ENCODE measurements around the gene WWOX.

WWOX gene

DNA sequence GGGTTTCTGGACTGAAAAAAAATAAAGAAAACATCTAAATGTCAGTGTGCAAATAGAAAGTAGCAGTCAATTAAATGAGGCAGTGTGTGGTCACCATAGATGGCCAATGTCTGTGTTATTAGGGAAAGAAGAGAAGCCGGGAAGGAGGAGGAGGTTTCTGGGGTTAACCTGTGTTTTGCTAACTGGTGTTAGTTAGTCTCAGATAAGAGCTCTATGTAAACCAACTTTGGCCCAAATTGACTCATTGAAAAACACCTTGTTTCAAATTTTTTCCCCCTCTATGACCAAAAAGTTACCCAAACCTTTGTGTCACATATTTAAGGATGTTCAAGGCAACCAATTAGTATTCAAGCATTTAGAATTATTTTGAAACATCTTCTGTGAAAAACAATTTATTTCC, 970.2 kb downstream of the WWOX start:
- no peak for DNase-seq (ENCODE audit: low read depth in 1 of 2, low spot score in 1 of 2)

DNA sequence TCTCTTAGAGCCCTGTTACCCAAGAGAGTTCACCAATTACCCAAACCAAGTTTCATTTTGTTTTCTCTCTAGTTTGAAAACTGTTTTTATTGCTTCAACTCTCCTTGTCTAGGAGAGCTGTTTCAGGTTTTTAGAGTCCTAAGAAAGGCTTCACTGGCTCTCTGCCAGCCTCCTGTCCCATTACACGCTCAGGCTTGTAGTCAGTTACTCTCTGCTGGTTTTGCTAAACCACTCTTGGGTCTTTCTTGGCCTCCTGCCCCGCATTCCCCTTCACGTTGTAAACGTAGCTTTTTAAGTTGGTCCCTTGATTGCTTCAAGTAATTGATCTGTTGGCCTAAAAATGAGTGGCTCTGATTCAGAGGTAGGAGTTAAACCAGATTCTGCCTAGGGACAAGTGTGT, 972.0 kb downstream of the WWOX start:
- DNase-seq (ENCODE audit: low read depth in 1 of 2, low spot score in 1 of 2) = no peak

DNA sequence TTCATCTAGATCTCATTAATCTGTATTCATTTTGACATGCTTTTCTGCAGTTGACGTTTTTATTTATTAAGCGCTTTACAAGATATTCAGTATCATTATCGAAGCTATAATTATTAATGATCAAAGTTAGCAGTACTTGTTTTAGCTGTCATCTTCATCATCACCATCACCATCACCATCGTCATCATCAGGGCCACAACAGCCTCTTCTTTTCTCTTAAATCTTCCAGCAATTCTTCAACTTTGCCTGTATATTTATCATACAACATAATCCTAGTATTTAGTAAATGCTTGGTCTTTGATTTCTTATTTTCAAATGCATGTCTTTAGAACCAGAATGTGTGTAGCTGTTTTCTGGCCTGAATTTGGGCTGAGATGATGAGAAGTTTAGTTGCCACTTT, 973.1 kb downstream of the WWOX start:
- no peak for DNase-seq (ENCODE audit: low read depth in 1 of 2, low spot score in 1 of 2)

DNA sequence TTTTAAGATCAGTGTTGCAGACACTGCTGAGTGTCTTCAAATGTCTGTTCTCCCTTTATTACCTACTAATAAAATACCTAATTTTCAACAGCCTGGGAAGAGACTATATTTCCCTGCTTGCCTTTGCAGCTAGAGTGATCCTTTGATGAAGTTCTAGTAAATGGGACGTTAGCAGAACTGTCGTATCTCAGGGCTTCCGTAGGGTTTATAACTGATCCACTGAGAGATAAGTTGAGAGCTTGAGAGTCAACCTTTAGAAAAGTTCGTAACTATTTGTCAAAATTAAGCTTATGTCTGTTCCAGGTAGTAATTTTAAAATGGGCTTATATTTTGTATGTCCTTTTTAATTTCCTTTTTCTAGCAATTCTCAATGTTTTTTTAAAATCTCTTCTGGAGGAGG, 974.1 kb downstream of the WWOX start:
- DNase-seq (ENCODE audit: low read depth in 1 of 2, low spot score in 1 of 2) = no peak

DNA sequence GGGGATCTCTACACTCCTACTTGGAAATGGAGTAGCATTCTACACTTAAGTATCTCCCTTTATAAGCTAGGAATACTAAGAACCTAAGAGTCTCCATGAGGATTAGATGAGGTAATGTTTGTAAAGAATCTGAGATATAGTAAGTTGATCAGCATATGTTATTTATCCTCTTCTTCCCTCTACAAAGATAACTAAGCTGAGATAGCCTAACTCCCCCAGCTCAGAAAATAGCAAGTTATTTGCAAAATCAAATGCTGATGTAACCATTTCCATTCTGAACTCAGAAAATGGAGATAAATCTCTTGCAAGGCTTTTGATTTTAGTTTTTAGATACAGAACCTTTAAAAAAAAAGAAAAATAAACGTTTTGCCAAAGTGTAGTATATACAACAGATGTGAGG, 975.1 kb downstream of the WWOX start:
- no peak for DNase-seq (ENCODE audit: low read depth in 1 of 2, low spot score in 1 of 2)

DNA sequence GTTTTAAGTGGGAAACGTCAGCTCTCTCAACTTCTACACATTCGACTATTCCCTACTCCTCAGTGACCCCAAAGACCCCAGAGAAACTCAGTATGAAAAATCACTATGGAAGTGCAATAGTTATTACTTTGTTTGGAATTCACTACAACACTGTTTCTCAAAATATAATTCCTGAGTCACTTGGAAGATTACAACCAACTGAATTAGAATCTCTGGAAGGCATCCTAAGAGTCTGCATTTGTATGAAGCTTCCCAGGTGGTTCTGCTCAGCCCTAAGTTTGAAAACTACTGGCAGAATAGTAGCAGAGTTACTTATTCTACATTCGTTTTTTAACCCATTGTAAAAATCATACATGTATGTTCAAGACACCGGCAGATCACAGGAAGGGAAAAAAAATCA, 975.5 kb downstream of the WWOX start:
- no peak for DNase-seq (ENCODE audit: low read depth in 1 of 2, low spot score in 1 of 2)

DNA sequence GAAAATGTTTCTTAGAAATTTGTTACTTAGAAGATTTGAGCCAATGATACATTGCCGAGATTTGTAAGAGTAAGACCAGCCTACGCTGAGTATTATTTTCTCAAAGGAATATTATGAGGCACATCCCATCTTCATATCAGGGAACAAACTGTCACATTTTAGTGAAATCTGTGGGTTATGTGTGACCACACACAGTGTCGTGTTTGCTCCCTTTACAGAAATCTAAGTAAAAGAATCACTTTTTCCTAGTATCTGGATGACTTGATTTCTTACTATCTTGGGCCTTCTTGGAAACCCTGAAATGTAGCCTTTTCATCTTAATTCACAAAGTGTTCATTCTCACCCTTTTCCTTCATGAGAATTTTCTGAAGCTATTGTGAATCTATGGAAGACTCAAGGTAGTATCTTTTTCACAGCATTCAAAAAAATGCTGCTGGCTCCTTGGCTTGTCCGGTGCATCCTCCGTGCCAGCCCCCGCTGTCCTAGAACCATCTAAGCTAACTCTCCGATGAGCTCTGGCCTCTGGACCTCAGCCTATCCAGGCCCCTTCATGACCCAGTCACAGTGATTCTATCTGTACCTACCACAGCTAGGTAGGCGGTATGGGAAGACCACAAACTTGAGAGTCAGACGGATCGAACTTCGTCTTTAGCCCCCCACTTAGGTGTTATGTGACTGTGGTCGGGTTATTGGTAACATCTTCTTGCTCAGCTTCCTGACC, 976.8 kb downstream of the WWOX start:
- DNase-seq (ENCODE audit: low read depth in 1 of 2, low spot score in 1 of 2) = no peak

DNA sequence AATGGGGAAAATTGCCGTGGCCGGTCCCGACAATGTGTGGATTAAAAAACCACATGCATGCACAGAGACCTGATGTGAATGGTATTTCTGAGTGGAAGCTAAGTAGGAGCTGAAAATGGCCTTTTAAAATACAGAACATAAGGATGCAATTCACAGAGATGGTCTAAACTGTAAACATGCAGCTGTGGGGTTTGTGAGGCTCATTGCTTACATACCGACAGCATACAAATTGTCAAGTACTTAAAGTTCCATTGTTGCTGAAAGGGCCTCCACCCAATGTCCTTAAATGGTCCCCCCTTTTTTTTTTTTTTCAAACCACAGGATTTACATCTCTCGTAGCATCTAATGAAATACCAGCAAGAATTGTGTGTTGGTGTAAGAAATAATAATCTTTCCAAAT, 977.9 kb downstream of the WWOX start:
- no peak for DNase-seq (ENCODE audit: low read depth in 1 of 2, low spot score in 1 of 2)

DNA sequence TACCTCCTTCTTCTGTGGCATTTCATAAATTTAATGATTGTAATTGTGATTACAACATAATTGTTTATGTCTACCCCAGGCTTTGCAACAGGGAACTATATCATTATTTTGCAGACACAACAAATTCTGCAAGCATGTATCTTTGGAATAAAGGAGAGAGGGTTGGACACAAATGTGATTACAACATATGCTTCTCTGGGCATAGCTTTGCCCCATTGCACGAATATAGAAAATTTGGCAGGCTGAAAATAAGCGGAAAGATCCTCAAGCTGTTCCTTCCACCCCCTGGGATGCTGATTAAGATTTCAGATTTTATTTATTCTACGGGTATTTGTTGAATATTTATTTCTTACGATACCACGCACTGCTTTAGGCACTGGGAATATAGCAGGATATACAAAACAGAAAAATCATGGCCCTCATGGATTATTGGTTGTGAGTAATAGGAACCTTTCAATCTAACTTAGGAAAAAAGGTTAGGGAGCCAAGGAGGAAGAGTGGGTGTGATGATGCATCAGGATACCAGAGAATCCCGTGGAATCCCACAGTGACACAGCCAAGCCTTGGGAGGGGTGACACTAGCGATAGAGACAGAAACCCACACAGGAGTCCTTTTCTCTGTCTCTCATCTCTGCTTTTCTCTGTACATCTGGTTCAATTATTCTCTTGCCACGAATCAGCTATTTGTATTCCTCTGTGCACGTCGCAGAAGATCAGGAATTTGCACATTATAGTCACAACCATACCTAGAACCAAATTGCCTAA, 980.4 kb downstream of the WWOX start:
- no peak for DNase-seq (ENCODE audit: low read depth in 1 of 2, low spot score in 1 of 2)

DNA sequence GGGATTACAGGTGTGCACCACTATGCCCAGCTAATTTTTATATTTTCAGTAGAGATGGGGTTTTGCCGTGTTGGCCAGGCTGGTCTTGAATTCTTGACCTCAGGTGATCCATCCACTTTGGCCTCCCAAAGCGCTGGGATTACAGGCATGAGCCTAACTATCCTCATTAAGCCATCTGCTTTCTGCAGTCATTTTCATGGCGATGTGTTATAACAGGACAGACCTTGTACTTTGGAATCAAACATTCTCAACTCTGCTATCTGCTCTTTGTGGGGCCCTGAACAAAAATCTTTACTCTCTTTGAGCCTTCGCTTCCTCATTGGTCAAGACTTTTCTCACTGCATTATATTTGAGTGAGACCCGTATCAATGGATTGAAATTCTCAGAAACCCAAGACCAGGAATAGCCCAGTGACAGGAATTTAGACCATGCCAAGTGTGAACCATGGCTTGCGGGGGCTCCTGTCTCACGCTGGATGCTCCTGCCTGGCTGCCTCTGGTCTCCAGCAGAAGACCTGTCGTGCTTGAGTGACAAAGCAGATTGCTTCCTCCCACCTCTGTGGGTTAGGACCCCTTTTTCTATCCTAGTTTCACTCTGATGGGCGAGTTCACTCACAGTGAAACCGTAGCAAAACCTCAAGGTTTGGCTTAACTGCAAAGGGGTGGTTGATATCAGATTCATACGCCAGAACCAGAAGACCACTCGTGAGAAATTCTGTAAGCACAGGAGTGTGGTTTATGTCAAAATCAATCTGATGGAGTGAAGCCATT, 982.0 kb downstream of the WWOX start:
- DNase-seq (ENCODE audit: low read depth in 1 of 2, low spot score in 1 of 2) = no peak

DNA sequence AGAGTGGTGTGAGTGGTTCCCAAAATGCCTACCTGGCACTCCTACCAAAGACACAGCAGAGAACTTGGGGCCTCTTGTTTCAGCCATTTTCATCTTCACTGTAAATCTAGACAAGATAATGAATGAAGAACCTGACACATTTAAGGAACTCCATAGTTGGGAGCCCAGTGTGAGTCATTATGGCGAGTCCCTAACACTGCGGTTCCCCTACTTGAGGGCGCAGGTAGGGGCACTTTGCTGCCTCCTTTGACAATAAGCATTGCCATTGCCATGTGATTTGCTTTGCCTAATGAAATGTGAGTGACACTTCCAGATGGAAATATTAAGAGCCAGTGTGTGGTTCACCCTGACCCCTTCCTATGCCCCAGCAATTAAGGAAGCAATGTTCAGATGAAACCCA, 983.5 kb downstream of the WWOX start:
- DNase-seq (ENCODE audit: low read depth in 1 of 2, low spot score in 1 of 2) = no peak

DNA sequence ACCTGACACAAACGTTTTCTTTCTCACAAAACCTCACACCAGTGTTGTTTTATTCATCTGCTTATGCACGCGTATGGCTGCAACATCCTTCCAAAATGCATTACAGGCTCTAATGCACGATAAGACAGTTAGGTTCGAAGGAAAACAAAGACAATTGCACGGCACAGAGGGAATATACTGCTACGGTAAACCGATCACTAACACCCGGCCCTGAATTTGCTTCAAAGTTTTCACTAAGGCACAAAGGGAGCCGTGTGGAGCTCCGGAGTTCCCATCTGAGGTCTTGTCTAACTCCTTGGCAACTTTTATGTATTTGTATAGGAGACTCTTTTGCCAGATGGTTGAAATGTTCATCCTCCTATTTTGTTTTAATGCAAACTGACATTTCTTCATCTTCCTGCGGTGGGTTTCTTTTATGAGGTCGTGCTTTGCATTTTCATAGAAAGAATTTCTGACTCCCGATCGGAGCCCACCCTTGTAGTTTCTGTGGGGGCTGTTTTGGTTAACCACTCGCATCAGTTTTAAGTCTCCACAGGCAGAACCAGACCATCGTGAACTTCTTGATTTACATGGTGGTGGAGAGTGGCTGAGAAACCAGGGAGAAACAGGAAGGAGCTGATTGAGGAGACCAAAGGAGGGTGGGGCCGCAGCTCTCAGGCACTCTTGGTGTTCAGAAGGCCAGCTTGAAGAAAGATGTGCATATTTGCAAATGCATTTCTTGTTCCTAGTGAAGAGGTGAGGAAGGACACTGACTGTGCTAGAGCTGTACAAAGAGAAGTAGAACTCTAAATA, 984.2 kb downstream of the WWOX start:
- DNase-seq (ENCODE audit: low read depth in 1 of 2, low spot score in 1 of 2) = no peak

DNA sequence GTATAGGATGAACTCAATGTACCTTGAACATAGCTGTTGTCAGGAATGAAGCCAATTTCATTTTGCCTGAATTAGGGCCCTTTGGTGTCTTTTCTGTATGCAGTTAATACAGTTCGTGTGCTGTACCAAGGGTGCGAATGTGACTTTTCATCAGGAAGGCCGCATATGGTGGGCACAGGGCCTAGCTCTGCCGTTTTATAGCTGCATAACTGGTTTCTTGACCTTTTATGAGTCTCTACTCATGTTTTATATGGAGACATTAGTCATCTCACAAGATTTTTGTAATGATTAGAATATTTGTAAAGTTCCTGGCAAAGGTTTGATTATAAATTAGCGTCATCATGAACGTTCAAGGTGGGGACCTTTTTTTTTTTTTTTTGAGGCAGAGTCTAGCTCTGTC, 989.5 kb downstream of the WWOX start:
- DNase-seq (ENCODE audit: low read depth in 1 of 2, low spot score in 1 of 2) = no peak

DNA sequence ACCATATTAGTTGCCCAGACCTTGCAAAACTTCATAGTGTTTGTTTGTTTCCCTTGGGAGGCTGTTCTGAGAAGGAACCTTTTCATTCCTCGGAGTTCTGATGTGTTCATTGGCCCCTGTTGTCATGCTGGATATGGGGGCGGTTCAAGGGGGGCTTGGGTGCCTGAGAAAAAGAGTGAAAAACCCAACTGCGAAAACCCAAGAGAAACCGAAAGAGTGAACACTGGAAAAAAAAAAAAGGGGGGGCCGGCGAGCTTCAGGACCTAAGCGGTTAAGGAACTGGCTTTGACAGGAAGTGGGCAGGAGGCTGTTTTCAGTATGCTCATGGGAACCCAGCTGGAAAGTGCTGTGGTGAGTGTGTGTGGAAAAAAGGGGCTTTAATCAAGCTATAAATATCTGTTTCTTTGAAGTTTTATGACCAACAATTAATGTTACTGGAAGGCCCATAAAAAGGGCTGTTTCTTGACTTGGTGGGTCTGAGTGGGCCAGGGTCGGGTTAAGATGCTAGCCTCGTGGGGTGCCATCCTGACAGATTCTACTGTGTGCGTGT, 990.4 kb downstream of the WWOX start:
- DNase-seq (ENCODE audit: low read depth in 1 of 2, low spot score in 1 of 2) = peak in 1 of 2 donors; percentile 29

DNA sequence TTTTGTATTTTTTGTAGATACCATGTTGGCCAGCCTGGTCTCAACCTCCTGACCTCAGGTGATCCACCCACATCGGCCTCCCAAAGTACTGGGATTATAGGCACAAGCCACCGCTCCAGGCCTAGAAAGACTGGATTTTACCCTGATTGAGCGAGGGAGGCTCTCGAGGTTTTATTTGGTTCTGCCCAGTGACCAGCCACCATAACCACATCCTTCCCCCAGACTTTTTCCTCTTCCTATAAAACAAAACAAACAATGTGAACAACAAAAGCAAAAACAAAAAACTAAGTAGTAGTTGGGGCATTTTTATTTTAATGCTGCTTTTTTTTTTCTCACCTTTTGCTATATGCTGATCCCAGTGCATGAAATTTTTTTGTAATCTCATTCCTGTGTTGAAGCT, 991.5 kb downstream of the WWOX start:
- DNase-seq (ENCODE audit: low read depth in 1 of 2, low spot score in 1 of 2) = no peak

DNA sequence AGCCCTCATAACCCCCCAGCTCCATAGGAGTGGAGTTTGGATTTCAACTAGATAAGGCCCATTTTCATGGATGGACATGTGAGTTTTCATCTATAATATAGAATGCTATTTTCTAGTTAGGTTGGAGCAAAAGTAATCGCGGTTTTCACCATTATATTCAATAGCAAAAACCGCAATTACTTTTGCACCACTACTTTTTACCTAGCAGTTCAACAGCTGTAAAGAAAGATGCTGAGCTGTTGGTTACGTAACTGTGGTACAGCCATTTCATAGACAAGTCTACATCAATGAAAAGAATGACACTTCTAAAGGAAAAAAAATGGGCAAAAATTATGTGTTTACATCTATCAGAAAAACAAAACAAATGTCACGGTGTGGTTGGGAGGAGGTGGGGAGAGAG, 993.4 kb downstream of the WWOX start:
- DNase-seq (ENCODE audit: low read depth in 1 of 2, low spot score in 1 of 2) = no peak

DNA sequence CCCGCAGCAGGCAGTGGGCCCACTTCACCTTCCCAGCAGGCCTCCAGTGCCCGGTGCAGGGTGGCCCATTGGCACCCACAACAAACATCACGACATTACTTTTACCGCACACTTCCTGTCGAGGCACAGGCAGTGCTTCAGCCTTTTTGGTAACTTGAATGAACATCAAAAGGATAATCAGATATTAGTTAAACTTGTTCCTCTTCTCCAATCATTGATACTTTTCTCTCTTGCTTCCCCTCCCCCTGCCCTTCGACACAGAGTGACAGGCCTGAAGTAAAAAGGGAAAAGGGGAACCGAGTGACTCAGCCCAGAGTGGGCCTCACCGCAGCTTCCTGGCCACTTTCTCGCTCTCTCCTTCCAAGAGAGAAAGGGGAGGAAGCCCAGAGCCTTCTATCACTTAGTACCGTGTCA, 994.1 kb downstream of the WWOX start:
- peak in 1 of 2 donors; percentile 8 for DNase-seq (ENCODE audit: low read depth in 1 of 2, low spot score in 1 of 2)

DNA sequence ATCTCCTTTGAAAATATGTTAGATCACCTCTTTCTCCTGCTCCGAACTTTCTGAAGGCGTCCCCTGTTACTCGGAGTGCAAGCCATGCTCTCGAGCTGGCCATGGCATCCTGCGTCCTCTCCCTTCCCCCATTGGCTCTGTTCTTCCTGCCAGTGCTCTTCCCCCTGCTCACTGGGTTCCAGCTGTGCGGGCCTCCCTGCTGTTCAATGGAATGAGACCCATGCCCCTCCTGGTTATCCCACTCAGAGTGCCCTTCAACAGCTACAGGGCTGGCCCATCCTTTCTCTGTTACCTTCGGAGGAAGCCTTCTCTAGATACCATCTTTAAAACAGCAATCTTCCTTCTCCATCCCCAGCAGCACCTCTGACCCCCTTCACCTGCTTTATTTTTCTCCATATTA, 996.8 kb downstream of the WWOX start:
- DNase-seq (ENCODE audit: low read depth in 1 of 2, low spot score in 1 of 2) = no peak

DNA sequence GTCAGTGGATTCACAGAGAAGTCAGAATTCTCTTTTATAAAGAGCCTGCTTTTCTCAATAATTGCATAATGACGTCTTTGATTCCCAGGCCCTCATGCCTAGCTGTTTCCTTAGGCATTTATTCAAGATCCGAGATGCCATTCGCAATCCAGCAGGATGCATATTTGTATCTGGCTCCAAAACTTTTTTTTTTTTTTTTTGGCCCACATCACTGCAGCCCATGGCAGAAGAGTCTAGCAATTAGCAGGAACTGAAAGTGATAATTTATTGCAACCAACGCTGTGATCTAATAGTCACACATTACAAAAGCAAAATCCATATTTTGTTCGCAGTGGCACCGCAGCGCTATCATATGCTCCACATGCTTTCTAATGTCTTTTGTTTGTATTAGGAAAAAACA, 997.7 kb downstream of the WWOX start:
- DNase-seq (ENCODE audit: low read depth in 1 of 2, low spot score in 1 of 2) = no peak

DNA sequence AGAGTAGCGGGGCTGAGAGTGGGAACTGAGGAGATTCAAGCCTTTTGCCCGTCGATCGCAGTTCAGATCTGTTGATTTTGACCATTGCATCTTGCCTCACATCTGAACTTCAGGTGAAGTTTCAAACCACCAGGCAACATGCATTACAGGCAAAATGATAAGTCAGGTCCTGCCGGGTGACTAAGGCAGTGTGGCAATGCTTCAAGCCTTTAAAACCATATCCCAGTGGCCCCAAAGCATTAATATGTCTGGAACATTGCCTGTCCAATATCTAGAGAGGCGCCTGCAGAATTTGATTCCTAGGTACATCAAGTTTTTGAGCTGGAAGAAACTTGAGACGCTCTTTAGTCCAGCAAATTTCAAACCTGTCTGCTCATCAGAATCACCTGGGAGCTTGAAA, 998.3 kb downstream of the WWOX start:
- DNase-seq (ENCODE audit: low read depth in 1 of 2, low spot score in 1 of 2) = no peak

DNA sequence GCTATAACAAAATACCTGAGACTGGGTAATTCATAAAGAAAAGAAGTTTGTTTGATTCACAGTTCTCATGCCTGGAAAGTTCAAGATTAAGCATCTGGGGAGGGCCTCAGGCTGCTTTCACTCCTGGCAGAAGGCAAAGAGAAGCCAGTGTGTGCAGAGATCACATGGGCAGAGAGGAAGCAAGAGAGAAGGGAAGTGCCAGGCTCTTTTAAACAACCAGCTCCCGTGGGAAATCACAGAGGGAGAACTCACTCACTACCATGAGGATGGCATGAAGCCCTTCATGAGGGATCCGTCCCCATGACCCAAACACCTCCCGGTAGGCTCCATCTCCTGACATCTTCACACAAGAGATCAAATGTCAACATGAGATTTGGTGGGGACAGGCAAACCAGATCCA, 999.5 kb downstream of the WWOX start:
- no peak for DNase-seq (ENCODE audit: low read depth in 1 of 2, low spot score in 1 of 2)

All from activated T-helper 1 cell treated with anti-CD3 and anti-CD28 coated beads, Interleukin-2, amount 50 U/mL, for 16 hours (primary cell).